HG02885 (cell line): Measurements from ENCODE around the gene CCDC182.

ENCODE experiments used
- ATAC-seq: cut with Tn5 transposase; IDR thresholded peaks from one replicate; pipeline ENCODE4 v1.9.1; 2021; ENCODE audit warnings: mild to moderate bottlenecking; ENCODE audit not compliant: unreplicated experiment, poor library complexity

The CCDC182 gene

DNA sequence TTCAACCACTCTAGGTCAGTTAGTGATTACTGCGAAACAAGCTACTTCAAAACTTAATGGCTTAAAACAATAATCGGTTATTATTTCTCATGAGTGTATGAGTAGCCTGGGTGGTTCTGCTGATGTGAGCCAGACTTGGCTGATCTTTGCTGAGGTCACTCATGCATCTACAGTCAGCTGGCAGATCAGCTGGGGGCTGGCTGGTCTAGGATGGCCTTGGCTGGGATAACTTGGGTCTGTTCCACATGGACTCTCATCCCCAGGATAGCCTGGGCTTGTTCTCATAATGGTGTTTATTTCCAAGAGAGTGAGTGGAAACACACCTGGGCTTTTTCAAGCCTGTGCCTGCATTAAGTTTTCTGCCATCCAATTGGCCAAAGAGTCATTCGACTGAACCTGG lies 13.0 kb downstream of the CCDC182 start:
- no peak for ATAC-seq

- ATAC-seq: no peak
Measured at GRCh38 chr17:57730026-57730701, 14.9 kb downstream of the CCDC182 start.

GRCh38 chr17:57727630-57728175 lies 17.4 kb downstream of the CCDC182 start:
- no peak for ATAC-seq

DNA sequence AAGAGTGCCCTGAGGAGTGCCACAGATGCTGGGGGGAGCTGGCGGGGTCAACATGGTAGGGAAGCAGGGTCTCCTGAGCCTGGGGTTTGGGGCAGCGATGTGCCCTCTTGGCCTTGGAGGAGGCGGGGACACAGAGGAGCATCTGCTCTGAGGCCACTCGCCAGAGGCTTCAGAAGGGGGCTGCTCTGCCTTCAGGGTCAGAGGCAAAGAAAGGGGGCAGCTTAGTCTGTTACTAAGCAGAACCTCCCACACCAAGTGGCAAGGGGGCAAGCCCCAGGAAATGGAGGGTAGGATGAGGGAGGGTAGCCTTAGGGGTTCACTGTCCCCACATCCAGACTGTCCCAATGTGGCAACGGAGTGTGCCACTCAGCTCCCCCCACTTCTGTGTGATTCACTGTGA lies 18.3 kb downstream of the CCDC182 start:
- ATAC-seq: no peak

GRCh38 chr17:57726213-57726790 lies 18.8 kb downstream of the CCDC182 start:
- no peak for ATAC-seq

DNA sequence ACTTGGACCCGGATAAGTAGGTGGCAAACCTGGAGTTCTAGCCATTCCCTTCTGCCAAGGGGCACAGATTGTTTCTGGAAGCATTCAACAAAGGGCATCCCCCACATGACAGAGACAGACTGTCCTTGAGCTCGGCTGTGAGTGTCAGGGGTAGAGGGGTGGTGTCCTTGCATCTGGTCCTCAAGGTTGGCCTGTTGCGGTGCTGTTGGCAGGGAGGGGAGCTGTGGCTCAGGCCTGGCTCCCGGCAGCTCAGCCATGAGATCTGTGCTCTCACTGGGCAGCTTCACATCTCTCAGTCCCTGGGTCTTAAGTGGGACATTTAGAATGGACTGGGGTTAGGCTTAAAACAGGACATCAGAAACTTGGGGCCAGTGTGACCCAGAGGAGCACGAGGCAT lies 20.4 kb downstream of the CCDC182 start:
- no peak for ATAC-seq

GRCh38 chr17:57724026-57724728 lies 20.9 kb downstream of the CCDC182 start:
- no peak for ATAC-seq

- no peak for ATAC-seq
Measured at GRCh38 chr17:57723427-57724025, 21.6 kb downstream of the CCDC182 start.

DNA sequence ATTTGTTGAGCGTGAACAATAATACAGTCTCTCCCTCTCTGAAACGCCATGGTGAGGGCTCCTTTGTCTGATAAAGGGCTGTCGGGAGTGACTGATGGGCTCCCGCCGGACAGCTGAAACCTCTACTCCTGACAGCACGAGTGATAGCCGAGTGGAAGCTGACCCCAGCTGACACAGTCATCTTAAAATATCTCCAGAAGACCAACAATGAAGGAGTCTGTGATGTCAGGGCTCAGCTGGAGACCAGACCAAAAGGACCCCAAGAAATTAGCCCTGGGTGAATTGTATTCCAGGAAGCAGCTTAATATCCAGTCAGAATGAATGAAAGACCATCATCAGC lies 22.4 kb downstream of the CCDC182 start:
- no peak for ATAC-seq

GRCh38 chr17:57721967-57722703 lies 23.0 kb downstream of the CCDC182 start:
- ATAC-seq: no peak

DNA sequence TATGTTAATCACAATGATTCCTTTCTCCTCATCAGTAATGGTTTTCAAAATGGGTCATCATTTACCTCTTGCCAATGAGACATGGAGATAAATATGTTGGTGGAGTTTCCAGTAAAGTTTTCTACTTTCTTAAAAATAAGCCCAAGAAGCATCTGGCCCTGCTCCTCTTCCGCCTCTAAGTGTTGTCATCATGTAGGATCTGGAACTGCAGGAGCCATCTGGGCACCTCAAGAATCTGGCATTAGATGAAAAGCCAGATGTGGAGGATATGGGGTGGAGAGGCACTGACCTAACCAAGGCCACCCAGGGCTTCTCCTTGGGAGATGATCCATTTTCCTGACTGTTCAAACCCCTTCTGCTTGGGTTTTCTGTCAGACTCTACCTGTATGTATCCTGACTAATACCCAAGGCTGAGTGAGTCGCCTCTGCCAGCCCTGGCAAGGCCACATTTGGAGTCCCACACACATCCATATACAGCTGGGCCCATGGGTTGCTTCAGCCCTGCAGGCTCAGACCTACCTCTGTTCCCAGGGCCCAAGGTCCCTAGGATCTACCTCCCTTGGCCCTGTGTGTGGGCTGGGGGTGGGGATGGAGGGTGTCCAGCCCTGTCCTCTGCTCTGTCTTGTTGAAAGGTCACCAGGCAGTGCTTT lies 24.6 kb downstream of the CCDC182 start:
- ATAC-seq: no peak

DNA sequence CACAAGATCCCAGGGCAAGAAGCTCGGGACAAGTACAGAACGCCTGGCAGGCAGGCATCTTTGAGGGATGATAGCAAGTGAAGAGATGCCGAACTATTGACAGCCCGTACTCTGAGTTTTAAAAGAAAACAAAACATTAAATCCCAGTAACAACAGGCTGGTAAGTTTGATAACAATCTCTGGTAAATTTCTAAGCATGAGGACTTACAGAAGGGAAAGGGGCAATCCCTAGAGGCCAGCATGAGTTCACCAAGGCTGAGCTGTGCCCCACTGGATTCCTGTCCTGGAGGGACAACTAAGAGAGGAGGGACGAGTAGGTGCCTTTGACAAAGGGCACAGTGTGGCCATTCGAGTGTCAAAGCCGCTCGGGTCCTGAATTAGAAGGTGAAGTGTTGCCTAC lies 26.2 kb downstream of the CCDC182 start:
- ATAC-seq: no peak

DNA sequence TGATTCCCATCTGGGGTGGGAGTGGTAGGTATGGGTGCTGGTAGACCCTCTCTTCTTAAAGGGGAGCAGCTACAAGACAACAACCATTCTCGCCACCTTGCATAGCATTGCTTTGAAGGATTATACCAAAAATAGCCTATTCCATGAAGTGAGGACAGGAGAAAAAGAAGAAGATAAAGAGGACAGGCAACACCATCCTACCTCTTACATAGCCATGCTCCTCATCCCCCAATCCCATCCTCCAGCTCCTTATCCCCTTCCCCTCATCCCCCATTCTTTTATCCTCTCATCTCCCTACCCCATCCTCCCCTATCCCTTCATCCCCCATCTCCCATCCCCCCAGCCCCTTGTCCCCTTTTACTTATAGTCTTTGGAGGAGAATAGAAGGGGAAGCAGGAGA lies 29.1 kb downstream of the CCDC182 start:
- no peak for ATAC-seq

DNA sequence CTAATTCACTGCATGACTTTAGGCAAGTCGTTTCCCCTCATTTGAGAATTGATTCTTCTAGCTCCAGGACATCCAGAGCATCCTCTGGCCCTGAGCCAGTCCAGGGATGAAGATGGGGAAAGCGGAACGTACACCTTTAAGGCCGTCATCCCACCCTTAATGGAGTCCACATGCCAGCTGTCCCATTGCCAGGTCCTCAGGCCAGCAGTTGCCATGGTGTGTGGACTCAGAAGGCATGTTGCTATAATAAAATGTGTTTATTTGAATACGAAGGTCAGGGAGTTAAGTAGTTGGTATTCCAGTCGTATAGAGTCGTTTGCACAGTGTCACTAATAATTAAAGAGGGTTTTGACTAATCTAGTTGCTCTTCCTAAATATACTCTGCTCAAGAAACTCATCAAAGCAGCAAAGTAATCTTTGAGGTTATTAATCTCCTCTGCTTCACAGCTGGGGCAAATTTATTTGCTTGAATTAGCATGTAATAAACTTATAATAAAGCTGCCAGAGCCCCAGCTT lies 30.4 kb downstream of the CCDC182 start:
- no peak for ATAC-seq

DNA sequence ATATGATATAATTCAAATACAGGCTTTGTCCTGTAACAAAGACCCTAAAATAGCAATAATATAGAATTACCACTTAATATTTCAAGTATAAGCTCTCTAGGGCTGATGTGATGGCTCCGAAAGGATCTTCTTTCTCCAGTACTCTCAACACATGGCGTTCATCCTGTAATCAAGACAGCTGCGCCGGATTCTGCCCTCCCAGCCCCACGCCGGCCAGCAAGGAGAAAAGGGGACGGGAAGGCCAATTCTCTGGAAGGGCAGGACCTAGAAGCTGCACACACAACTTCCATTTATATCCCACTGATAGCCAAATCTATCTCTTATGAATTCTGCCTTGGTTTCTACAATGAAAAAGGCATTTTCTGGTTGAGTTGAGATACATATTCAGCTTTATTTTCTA lies 32.0 kb downstream of the CCDC182 start:
- no peak for ATAC-seq

GRCh38 chr17:57708410-57708809 lies 36.7 kb downstream of the CCDC182 start:
- no peak for ATAC-seq

DNA sequence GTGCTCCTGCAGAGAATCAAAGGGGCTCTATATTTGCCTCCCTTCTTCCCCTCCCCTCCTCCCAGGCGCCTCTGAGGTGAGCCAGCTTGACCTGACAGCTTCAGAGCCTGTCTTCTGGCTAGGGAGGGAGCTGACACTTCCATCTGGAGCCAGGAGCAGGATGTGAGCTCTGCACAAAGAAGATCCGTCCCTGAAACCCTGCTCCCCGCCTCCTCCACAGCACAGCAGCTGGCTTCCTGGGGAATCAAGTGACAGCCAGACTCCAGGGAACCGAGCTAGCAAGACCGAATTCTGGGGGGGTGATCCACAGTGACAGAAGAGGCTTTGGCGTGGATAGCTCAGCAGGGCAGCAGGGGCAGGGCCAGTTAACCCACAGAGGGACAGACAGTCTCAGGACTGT lies 37.2 kb downstream of the CCDC182 start:
- ATAC-seq: no peak

DNA sequence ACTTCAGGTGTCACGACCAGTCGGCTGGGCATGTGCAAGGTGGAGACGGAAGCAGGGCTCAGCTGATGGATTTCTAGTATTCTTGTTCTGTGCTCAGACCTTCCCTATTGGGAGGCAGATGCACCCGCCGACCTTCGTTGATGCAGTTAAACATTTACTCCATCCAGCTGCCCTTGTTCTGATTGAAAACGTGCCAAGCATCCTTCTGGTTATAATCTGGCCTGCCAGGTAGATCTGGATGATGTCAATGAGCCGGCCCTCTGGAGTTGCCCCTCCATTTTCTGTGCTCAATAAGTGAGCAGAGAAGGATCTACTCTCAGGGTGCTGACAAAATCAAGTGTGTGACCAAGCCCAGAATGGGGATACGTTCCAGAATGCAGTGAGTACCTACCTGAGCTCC lies 38.3 kb downstream of the CCDC182 start:
- no peak for ATAC-seq

- no peak for ATAC-seq
Measured at GRCh38 chr17:57705921-57706695, 39.0 kb downstream of the CCDC182 start.
